ENCODE results near the gene NCK2. TPM values are rescaled to one million over a fixed set of nuclear protein-coding genes. Genes with fewer than 3 reads are reported as not detected.

The NCK2 gene
- total and polyA plus RNA-seq, 2 of the 13 experiments (the other 11 are each of a cell fraction or from before 2014, with no cell fraction given), result 14.8 to 23.5 TPM

- WGBS (ENCODE audit: low lambda C conversion rate), result 1% methylated on average over 7 of the region's 7 CpGs
- POLR2A ChIA-PET, result interaction anchor here (2.0 kb wide), 1 partner anchor 15 kb away, joined by 10 read pairs; no protein-coding TSS in a partner anchor
- peak overlapping the region; percentile 18 for H3K27ac ChIP-seq (ENCODE audit: extremely low read length, insufficient read depth, low read length)
- TF ChIP-seq HMGA1 (CRISPR knock-in tag; conservative IDR thresholded peaks at IDR 0.05) (no peak), ZFAT (CRISPR knock-in tag; conservative IDR thresholded peaks at IDR 0.05) (no peak), ZMYM4 (CRISPR knock-in tag; IDR thresholded peaks at IDR 0.05) (0 out of 2 replicates have a peak, but pooled peaks have one; percentile 25), MIER2 (CRISPR knock-in tag; IDR thresholded peaks at IDR 0.05) (0 out of 2 replicates have a peak, but pooled peaks have one; percentile 17), HMG20A (CRISPR knock-in tag; IDR thresholded peaks at IDR 0.05; ENCODE audit: borderline replicate concordance) (peak; percentile 60; the same call in 1 of the 2 replicates), ARID5B (CRISPR knock-in tag; IDR thresholded peaks at IDR 0.05) (peak; percentile 82), HNF4A (CRISPR knock-in tag; IDR thresholded peaks at IDR 0.05) (peak; percentile 68), GFI1 (CRISPR knock-in tag; IDR thresholded peaks at IDR 0.05; ENCODE audit: borderline replicate concordance) (no peak), MED1 (CRISPR knock-in tag; IDR thresholded peaks at IDR 0.05) (peak; percentile 21; the same call in 1 of the 2 replicates), ZNF101 (CRISPR knock-in tag; IDR thresholded peaks at IDR 0.05; ENCODE audit: borderline replicate concordance, low read depth) (no peak), NBN (conservative IDR thresholded peaks at IDR 0.05) (no peak), CHD4 (IDR thresholded peaks at IDR 0.05; ENCODE audit: borderline replicate concordance, low read length) (peak; percentile 35; the same call in 1 of the 2 replicates), ZNF251 (CRISPR knock-in tag; IDR thresholded peaks at IDR 0.05) (no peak), SIX1 (CRISPR knock-in tag; IDR thresholded peaks at IDR 0.05; ENCODE audit: borderline replicate concordance) (no peak), ZNF484 (CRISPR knock-in tag; IDR thresholded peaks at IDR 0.05; ENCODE audit: borderline replicate concordance, low read depth) (no peak), CREM (IDR thresholded peaks at IDR 0.05) (peak; percentile 39; the same call in 1 of the 2 replicates), CREM (CRISPR knock-in tag; IDR thresholded peaks at IDR 0.05) (no peak), BCL6 (CRISPR knock-in tag; IDR thresholded peaks at IDR 0.05) (peak; percentile 48; the same call in 1 of the 2 replicates), TCF7 (IDR thresholded peaks at IDR 0.05; ENCODE audit: low read depth) (peak; percentile 86), YEATS4 (CRISPR knock-in tag; IDR thresholded peaks at IDR 0.05; ENCODE audit: borderline replicate concordance) (no peak), NR2F1 (CRISPR knock-in tag; IDR thresholded peaks at IDR 0.05) (0 out of 4 replicates have a peak, but pooled peaks have one; percentile 30 to 36), FOSL2 (CRISPR knock-in tag; IDR thresholded peaks at IDR 0.05) (peak; percentile 46; the same call in 1 of the 2 replicates), ZNF256 (CRISPR knock-in tag; conservative IDR thresholded peaks at IDR 0.05) (no peak), HOXD1 (CRISPR knock-in tag; IDR thresholded peaks at IDR 0.05) (no peak), SOX5 (CRISPR knock-in tag; IDR thresholded peaks at IDR 0.05; ENCODE audit: borderline replicate concordance) (no peak), ZFY (CRISPR knock-in tag; IDR thresholded peaks at IDR 0.05) (peak; percentile 33; the same call in 1 of the 2 replicates)
Measured at GRCh38 chr2:105934467-105934866, 189.8 kb downstream of the NCK2 start.

More at GRCh38 chr2:105934467-105934866, 189.8 kb downstream of the NCK2 start:
- Histone ChIP-seq H3K9ac (ENCODE audit: insufficient read depth, low read depth, low read length) (no peak overlapping the region), H3K27me3 (ENCODE audit: control insufficient read depth in 1 of 2, insufficient read depth in 2 of 2, low read length in 2 of 2) (no peaks in the 10 kb centered on the region), H3K4me2 (ENCODE audit: low read depth, low read length) (peak overlapping the region; percentile 46), H3K79me2 (ENCODE audit: insufficient read depth, low read length) (no peaks in the 10 kb centered on the region), H3K36me3 (replicated peaks in 1 of 2; ENCODE audit: control insufficient read depth in 1 of 2, insufficient read depth in 2 of 2, low read length in 2 of 2) (no peaks in the 10 kb centered on the region), H2AFZ (ENCODE audit: low read length) (no peak overlapping the region), H3K4me1 (ENCODE audit: insufficient read depth, low read length) (peaks cover 46% of the 10 kb centered on the region), H3K4me3 (replicated peaks in 1 of 3; ENCODE audit: insufficient read depth in 1 of 3, low read depth in 2 of 3, low read length in 3 of 3) (no peak overlapping the region), H4K20me1 (ENCODE audit: insufficient read depth, low read length) (no peaks in the 10 kb centered on the region), H3K9me3 (ENCODE audit: low read length) (peaks cover 2% of the 10 kb centered on the region; the same call in 1 of the 2 replicates)
- peak; percentile 92 for FAIRE-seq
- intact Hi-C loops (cut with micrococcal nuclease; ENCODE audit: unreplicated experiment) (loop anchor here (1.0 kb wide), 1 partner anchor 15 kb away; no protein-coding TSS in a partner anchor), in situ Hi-C loops (cut with HindIII; ENCODE audit: extremely low pct_ligation_motif_present, low pct_unique_long_range_greater_than_20kb) (no loop called here)
- DNase-seq (ENCODE audit: low spot score), result peak; percentile 66
- peak; percentile 78 for ATAC-seq
- BruUV-seq (replicated peaks), result no TSS peak
- CTCF ChIA-PET (ENCODE audit: low intra/inter-chr PET ratio, low total read pairs), result no interaction called here

Measured in HepG2 (cell line).